ENCODE measurements around the gene MSRB1.

- TF ChIP-seq GATA2 (IDR thresholded peaks at IDR 0.05; ENCODE audit: low read depth, low read length) (no peak), GATA3 (IDR thresholded peaks at IDR 0.05; ENCODE audit: low read depth, low read length) (no peak)
Observed at GRCh38 chr16:1949507-1949906, 6.5 kb upstream of the MSRB1 start.

Measured in SH-SY5Y (cell line).